Thyroid gland (tissue), 4 donors: Measurements from ENCODE around the gene ADAM11. TPM values are rescaled to one million over a fixed set of nuclear protein-coding genes. Genes with fewer than 3 reads are reported as not detected.

ENCODE experiments used
- DNase-seq, 2 donors: peaks; one replicate each; pipeline ENCODE4 v3.0.0-alpha.2; 2019
- H3K27ac ChIP-seq, 3 donors: fragments of 200-600 bp; sonication (generic); 1 replicate in 2 of 3; 2 replicates in 1 of 3; pipeline ENCODE4 v1.5.1; 2016 to 2019; ENCODE audit warnings: mild to moderate bottlenecking in 1 of 3, moderate library complexity in 1 of 3
- H3K27me3 ChIP-seq: fragments of 200-600 bp; sonication (generic); one replicate; pipeline ENCODE4 v1.5.1; 2019
- H3K36me3 ChIP-seq, 2 donors: fragments of 200-600 bp; sonication (generic); one replicate each; pipeline ENCODE4 v1.5.1; 2016 to 2019
- H3K4me1 ChIP-seq, 2 donors: fragments of 200-600 bp; sonication (generic); one replicate each; pipeline ENCODE4 v1.5.1; 2017 to 2019
- H3K4me3 ChIP-seq, 3 donors: fragments of 200-600 bp; sonication (generic); replicated peaks in 1 of 3; 1 replicate in 2 of 3; 2 replicates in 1 of 3; pipeline ENCODE4 v1.5.1; 2016; ENCODE audit warnings: mild to moderate bottlenecking in 1 of 3
- H3K9me3 ChIP-seq: fragments of 200-600 bp; sonication (generic); one replicate; pipeline ENCODE4 v1.5.1; 2017
- POLR2A ChIP-seq, 2 donors: fragments of 450-650 bp; IDR thresholded peaks; one replicate each; pipeline ENCODE4 v1.6.1; 2017; ENCODE audit warnings: antibody characterized with exemption in 2 of 2, mild to moderate bottlenecking in 2 of 2, moderate library complexity in 1 of 2
- WGBS, 2 donors: methylation state at CpG; one replicate each; pipeline ENCODE4 v1.1.5; 2017; 5-methylcytosine and 5-hydroxymethylcytosine counted together
- intact Hi-C: fragments of 100-400 bp; cut with DNase I; formaldehyde crosslinking; loops from one replicate; pipeline ENCODE4 v1.15.1; 2023
- total RNA-seq, 4 donors: library from RNA; depleted of rRNA; stranded (reverse); fragments of >200 nt; gene quantifications; one replicate each; pipeline ENCODE4 v1.2.3, GENCODE V29; 2016
- TF ChIP-seq, protein P1 (sequence below), 6 experiments: fragments of 200-600 bp in 3 of 6; fragments of 450-650 bp in 3 of 6; sonication (generic) in 3 of 6; IDR thresholded peaks; one replicate each; pipeline ENCODE4 v1.5.1; 2016 to 2019; ENCODE audit warnings: antibody characterized with exemption in 6 of 6, mild to moderate bottlenecking in 2 of 6, inconsistent platforms in 1 of 6, moderate library complexity in 1 of 6

ADAM11 gene
- total RNA-seq, 4 donors from 2014 or later: 0.22 to 0.29 (median 0.27) TPM; not detected in 1

- Histone ChIP-seq H3K36me3 (no peaks in the 10 kb centered on the region), H3K4me3 (peak overlapping the region in 1 of 3 donors; percentile 25), H3K27ac (no peak overlapping the region), H3K4me1 (peaks cover 6 to 13% of the 10 kb centered on the region in 2 donors), H3K27me3 (peaks cover 12% of the 10 kb centered on the region), H3K9me3 (no peaks in the 10 kb centered on the region)
- intact Hi-C loops: no loop called here
- no peak for TF ChIP-seq POLR2A (IDR thresholded peaks at IDR 0.05)
- TF ChIP-seq, protein P1, sequence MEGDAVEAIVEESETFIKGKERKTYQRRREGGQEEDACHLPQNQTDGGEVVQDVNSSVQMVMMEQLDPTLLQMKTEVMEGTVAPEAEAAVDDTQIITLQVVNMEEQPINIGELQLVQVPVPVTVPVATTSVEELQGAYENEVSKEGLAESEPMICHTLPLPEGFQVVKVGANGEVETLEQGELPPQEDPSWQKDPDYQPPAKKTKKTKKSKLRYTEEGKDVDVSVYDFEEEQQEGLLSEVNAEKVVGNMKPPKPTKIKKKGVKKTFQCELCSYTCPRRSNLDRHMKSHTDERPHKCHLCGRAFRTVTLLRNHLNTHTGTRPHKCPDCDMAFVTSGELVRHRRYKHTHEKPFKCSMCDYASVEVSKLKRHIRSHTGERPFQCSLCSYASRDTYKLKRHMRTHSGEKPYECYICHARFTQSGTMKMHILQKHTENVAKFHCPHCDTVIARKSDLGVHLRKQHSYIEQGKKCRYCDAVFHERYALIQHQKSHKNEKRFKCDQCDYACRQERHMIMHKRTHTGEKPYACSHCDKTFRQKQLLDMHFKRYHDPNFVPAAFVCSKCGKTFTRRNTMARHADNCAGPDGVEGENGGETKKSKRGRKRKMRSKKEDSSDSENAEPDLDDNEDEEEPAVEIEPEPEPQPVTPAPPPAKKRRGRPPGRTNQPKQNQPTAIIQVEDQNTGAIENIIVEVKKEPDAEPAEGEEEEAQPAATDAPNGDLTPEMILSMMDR (IDR thresholded peaks at IDR 0.05): no peak
- 38 to 52% methylated on average over 6 to 7 of the region's 60 CpGs for WGBS, 2 donors
- DNase-seq: no peak
These were observed 513 bp downstream of the ADAM11 start for GRCh38 chr17:44759086-44759915.

DNA sequence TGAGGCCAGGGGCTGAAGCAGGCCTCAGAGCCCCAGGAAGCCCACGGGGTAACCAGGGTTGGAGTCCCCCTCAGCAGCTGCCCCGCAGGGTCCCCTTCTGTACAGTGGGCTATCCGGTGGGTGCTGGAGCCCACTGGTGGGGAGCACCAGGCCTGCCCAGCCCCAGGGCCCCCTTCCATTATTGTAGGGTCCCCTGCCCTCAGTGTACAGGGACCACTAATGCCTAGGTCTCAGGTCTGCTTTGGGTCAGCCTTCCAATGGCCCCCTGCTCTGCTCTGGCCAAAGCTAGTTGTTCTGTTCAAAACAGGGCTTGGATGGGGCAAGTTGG lies 1.1 kb downstream of the ADAM11 start:
- Histone ChIP-seq H3K27ac (no peak overlapping the region), H3K4me3 (no peak overlapping the region), H3K36me3 (no peaks in the 10 kb centered on the region), H3K27me3 (peaks cover 12% of the 10 kb centered on the region), H3K9me3 (no peaks in the 10 kb centered on the region), H3K4me1 (peaks cover 6 to 13% of the 10 kb centered on the region in 2 donors)
- TF ChIP-seq, protein P1 (IDR thresholded peaks at IDR 0.05): no peak
- TF ChIP-seq POLR2A (IDR thresholded peaks at IDR 0.05): no peak
- DNase-seq: no peak
- WGBS, 2 donors: 67 to 80% methylated on average over 3 of the region's 3 CpGs
- intact Hi-C loops: no loop called here

GRCh38 chr17:44760474-44761308 lies 1.9 kb downstream of the ADAM11 start:
- intact Hi-C loops: no loop called here
- 79 to 87% methylated on average over 13 of the region's 13 CpGs for WGBS, 2 donors
- H3K36me3 ChIP-seq: no peaks in the 10 kb centered on the region
- H3K27ac ChIP-seq: no peak overlapping the region
- DNase-seq: no peak
- H3K4me1 ChIP-seq: peaks cover 6 to 13% of the 10 kb centered on the region in 2 donors
- H3K4me3 ChIP-seq: no peak overlapping the region
- no peak for TF ChIP-seq POLR2A (IDR thresholded peaks at IDR 0.05)
- TF ChIP-seq, protein P1 (IDR thresholded peaks at IDR 0.05): no peak
- no peaks in the 10 kb centered on the region for H3K9me3 ChIP-seq
- peaks cover 12% of the 10 kb centered on the region for H3K27me3 ChIP-seq

- intact Hi-C loops: no loop called here
- TF ChIP-seq, protein P1 (IDR thresholded peaks at IDR 0.05): no peak
- no peak for TF ChIP-seq POLR2A (IDR thresholded peaks at IDR 0.05)
These were observed 3.4 kb downstream of the ADAM11 start for GRCh38 chr17:44761932-44762810.

More at GRCh38 chr17:44761932-44762810, 3.4 kb downstream of the ADAM11 start:
- Histone ChIP-seq H3K27me3 (peaks cover 12% of the 10 kb centered on the region), H3K4me1 (peaks cover 6 to 13% of the 10 kb centered on the region in 2 donors), H3K36me3 (no peaks in the 10 kb centered on the region), H3K4me3 (no peak overlapping the region), H3K9me3 (no peaks in the 10 kb centered on the region), H3K27ac (no peak overlapping the region)
- WGBS, 2 donors: 72 to 82% methylated on average over 15 to 17 of the region's 17 CpGs
- no peak for DNase-seq
